ENCODE measurements around the gene PABPC1L. TPM values are rescaled to one million over a fixed set of nuclear protein-coding genes. Genes with fewer than 3 reads are reported as not detected.
"Not testable (repeated sequence)": the region's sequence is repeated elsewhere in the genome, so short reads cannot be mapped to it uniquely, and the experiment has no call there.

The PABPC1L gene
- total and polyA plus RNA-seq, 8 donors = 18.7 to 156 (median 28.1) TPM

DNA sequence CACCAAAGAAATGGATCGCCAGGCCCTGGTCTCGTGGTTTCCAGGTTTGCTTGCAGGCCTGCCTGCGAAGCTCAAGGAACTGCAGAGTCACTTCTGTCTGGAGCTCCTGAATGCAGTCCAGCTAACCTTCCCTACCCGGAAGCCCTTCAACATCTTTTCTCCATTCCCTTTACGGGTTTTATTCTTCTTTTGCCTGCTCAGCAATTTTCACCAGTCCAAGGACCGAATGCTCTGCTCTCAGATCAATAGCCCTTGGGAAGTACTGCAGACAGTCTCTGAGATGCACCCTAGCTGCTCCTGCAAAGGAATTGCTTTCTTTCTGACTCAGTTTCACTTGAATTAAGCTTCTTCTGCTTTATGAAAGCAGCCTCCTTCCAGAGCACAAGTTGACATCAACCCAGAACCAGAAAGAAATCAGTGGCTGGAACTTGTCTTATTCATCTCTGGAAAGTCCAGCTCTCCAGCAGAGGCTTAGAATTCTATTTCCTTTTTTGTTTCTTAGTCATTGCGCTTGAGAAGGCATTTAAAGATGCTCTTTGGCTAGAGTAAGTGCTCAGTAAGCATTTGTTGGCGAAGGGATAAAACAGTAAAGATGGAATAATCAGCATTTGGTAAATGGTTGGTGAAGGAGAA is 43.0 kb upstream of the PABPC1L start:
- intact Hi-C loops (cut with DNase I) = loop anchor here in 2 of 3 donors (5.0 to 10.0 kb wide), 3 partner anchors 120 to 182 kb away; partner anchors contain the start of gene KCNK15 (in 1 of the 2)
- TF ChIP-seq, protein P1, sequence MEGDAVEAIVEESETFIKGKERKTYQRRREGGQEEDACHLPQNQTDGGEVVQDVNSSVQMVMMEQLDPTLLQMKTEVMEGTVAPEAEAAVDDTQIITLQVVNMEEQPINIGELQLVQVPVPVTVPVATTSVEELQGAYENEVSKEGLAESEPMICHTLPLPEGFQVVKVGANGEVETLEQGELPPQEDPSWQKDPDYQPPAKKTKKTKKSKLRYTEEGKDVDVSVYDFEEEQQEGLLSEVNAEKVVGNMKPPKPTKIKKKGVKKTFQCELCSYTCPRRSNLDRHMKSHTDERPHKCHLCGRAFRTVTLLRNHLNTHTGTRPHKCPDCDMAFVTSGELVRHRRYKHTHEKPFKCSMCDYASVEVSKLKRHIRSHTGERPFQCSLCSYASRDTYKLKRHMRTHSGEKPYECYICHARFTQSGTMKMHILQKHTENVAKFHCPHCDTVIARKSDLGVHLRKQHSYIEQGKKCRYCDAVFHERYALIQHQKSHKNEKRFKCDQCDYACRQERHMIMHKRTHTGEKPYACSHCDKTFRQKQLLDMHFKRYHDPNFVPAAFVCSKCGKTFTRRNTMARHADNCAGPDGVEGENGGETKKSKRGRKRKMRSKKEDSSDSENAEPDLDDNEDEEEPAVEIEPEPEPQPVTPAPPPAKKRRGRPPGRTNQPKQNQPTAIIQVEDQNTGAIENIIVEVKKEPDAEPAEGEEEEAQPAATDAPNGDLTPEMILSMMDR (IDR thresholded peaks at IDR 0.05) = no peak
- Histone ChIP-seq H3K9me3 (no peaks in the 10 kb centered on the region), H3K27me3 (no peaks in the 10 kb centered on the region), H3K4me3 (no peak overlapping the region), H3K27ac (no peak overlapping the region), H3K36me3 (no peaks in the 10 kb centered on the region), H3K4me1 (peaks cover 12 to 14% (median 14%) of the 10 kb centered on the region in 3 donors)
- no peak for ATAC-seq
- no peak for FAIRE-seq
- DNase-seq = no peak
- WGBS, 2 donors = 68 to 69% methylated on average over 8 of the region's 8 CpGs

GRCh38 chr20:44869471-44869870 is 40.4 kb upstream of the PABPC1L start:
- TF ChIP-seq, protein P1 (IDR thresholded peaks at IDR 0.05) = no peak
- no peak for ATAC-seq

DNA sequence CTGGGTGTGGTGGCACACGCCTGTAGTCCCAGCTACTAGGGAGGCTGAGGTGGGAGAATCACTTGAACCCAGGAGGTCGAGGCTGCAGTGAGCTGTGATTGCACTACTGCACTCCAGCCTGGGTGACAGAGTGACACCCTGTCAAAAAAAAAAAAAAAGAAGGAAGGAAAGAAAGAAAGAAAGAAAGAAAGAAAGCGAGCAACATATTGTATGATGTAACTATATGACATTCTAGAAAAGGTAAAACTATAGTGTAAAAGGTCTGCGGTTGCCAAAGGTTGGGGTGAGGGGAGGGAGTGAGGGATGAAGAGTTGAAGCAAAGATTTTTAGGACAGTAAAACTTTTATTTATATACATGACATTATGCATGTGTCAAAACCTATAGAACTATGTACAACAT is 27.5 kb upstream of the PABPC1L start:
- intact Hi-C loops (cut with DNase I) = not testable (repeated sequence)

More at GRCh38 chr20:44869471-44869870, 40.4 kb upstream of the PABPC1L start:
- FAIRE-seq (no peak), DNase-seq (no peak)
- no peaks in the 10 kb centered on the region for H3K9me3 ChIP-seq
- no peaks in the 10 kb centered on the region for H3K27me3 ChIP-seq
- intact Hi-C loops (cut with DNase I) = loop anchor here in 2 of 3 donors (5.0 to 10.0 kb wide), 3 partner anchors 122 to 185 kb away; partner anchors contain the start of gene KCNK15 (in 1 of the 2)
- no peaks in the 10 kb centered on the region for H3K36me3 ChIP-seq
- H3K27ac ChIP-seq = no peak overlapping the region
- H3K4me1 ChIP-seq = no peaks in the 10 kb centered on the region
- WGBS, 2 donors = 55 to 62% methylated on average over 5 of the region's 5 CpGs
- H3K4me3 ChIP-seq = no peak overlapping the region

GRCh38 chr20:44883214-44883902 is 26.5 kb upstream of the PABPC1L start:
- ATAC-seq (no peak), FAIRE-seq (no peak), DNase-seq (no peak)
- no peak overlapping the region for H3K4me3 ChIP-seq
- TF ChIP-seq, protein P1 (IDR thresholded peaks at IDR 0.05) = no peak
- 77 to 83% methylated on average over 7 of the region's 7 CpGs for WGBS, 2 donors
- no peaks in the 10 kb centered on the region for H3K27me3 ChIP-seq
- peaks cover 0 to 22% (median 15%) of the 10 kb centered on the region in 3 donors for H3K4me1 ChIP-seq
- intact Hi-C loops (cut with DNase I) = no loop called here
- H3K36me3 ChIP-seq = no peaks in the 10 kb centered on the region
- H3K27ac ChIP-seq = no peak overlapping the region
- H3K9me3 ChIP-seq = no peaks in the 10 kb centered on the region

More for the DNA sequence above, 27.5 kb upstream of the PABPC1L start:
- H3K4me3 ChIP-seq, H3K9me3 ChIP-seq, DNase-seq, H3K27me3 ChIP-seq, H3K36me3 ChIP-seq, ATAC-seq, H3K27ac ChIP-seq, FAIRE-seq: not testable (repeated sequence)
- 65 to 79% methylated on average over 4 of the region's 4 CpGs for WGBS, 2 donors
- peaks cover 0 to 12% (median 5%) of the 10 kb centered on the region in 3 donors for H3K4me1 ChIP-seq

DNA sequence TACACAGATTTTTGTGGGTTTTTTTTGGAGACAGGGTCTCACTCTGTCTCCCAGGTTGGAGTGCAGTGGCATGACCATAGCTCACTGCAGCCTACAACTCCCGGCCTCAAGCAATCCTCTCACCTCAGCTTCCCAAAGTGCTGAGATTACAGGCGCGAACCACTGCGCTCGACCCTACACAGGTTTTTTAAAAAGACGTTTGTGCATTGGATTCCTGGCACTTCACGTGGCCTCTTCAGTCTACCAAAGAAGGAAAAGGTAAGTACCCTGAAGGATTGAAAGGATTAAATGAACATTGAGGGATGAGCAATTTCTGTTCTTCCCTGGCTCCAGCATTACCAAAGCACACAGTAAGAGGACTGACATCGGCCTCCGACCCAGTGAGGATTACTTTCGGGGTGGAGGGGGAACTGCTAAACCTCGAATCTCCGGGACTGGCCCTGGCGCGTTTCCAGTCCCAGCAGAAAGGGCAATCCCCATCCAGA is 24.9 kb upstream of the PABPC1L start:
- peak in 2 of 4 donors; percentile 1 to 5 for ATAC-seq

More for the DNA sequence above, 24.9 kb upstream of the PABPC1L start:
- no peak for DNase-seq
- Histone ChIP-seq H3K36me3 (no peaks in the 10 kb centered on the region), H3K4me1 (peaks cover 5 to 37% (median 29%) of the 10 kb centered on the region in 3 donors), H3K27ac (peak overlapping the region in 3 of 4 donors; percentile 18 to 92 (median 42)), H3K27me3 (no peaks in the 10 kb centered on the region), H3K9me3 (no peaks in the 10 kb centered on the region), H3K4me3 (peak overlapping the region; percentile 21 to 100 (median 99))
- intact Hi-C loops (cut with DNase I) = no loop called here
- 10% methylated on average over 14 of the region's 14 CpGs for WGBS, 2 donors
- FAIRE-seq = no peak
- TF ChIP-seq, protein P1 (IDR thresholded peaks at IDR 0.05) = no peak

All from pancreas (tissue), 10 donors.